H9 (cell line): Measurements from ENCODE around the gene TECTA. TPM values are rescaled to one million over a fixed set of nuclear protein-coding genes. Genes with fewer than 3 reads are reported as not detected.

Source experiments
- DNase-seq: peaks from one replicate; pipeline ENCODE4 v3.0.0-alpha.2; 2017
- H2AFZ ChIP-seq: one replicate; pipeline ENCODE4 v1.6.1; 2013; ENCODE audit warnings: mild to moderate bottlenecking, low read length, control low read depth, moderate library complexity
- H2AK5ac ChIP-seq: 2 replicates; pipeline ENCODE4 v1.6.1; 2013; ENCODE audit warnings: low read length, control low read depth, mixed read lengths; ENCODE audit not compliant: insufficient read length
- H2BK120ac ChIP-seq: one replicate; pipeline ENCODE4 v1.6.1; 2013; ENCODE audit warnings: low read depth, mild to moderate bottlenecking, low read length, control low read depth, inconsistent platforms; ENCODE audit not compliant: poor library complexity, severe bottlenecking
- H2BK12ac ChIP-seq: 2 replicates; pipeline ENCODE4 v1.6.1; 2013; ENCODE audit warnings: low read length, control low read depth, mixed read lengths, low read depth; ENCODE audit not compliant: insufficient read length
- H2BK15ac ChIP-seq: 2 replicates; pipeline ENCODE4 v1.6.1; 2013; ENCODE audit warnings: low read depth, low read length, control low read depth
- H2BK20ac ChIP-seq: one replicate; pipeline ENCODE4 v1.6.1; 2013; ENCODE audit warnings: low read depth, mild to moderate bottlenecking, low read length, control low read depth, inconsistent platforms; ENCODE audit not compliant: poor library complexity, severe bottlenecking
- H2BK5ac ChIP-seq: 2 replicates; pipeline ENCODE4 v1.6.1; 2013; ENCODE audit warnings: low read length, control low read depth, mixed read lengths; ENCODE audit not compliant: insufficient read length
- H3K14ac ChIP-seq: 2 replicates; pipeline ENCODE4 v1.6.1; 2013; ENCODE audit warnings: low read length, control low read depth; ENCODE audit not compliant: insufficient read depth
- H3K18ac ChIP-seq: 2 replicates; pipeline ENCODE4 v1.6.1; 2013; ENCODE audit warnings: low read depth, mild to moderate bottlenecking, mixed read lengths, low read length, control low read depth; ENCODE audit not compliant: insufficient read length
- H3K23ac ChIP-seq: 2 replicates; pipeline ENCODE4 v1.6.1; 2013; ENCODE audit warnings: low read length, control low read depth, mixed read lengths, low read depth; ENCODE audit not compliant: insufficient read length
- H3K23me2 ChIP-seq: 2 replicates; pipeline ENCODE4 v1.6.1; 2013; ENCODE audit warnings: low read depth, mild to moderate bottlenecking, mixed read lengths, low read length, control low read depth; ENCODE audit not compliant: insufficient read length, poor library complexity, severe bottlenecking
- H3K27ac ChIP-seq: 2 replicates; pipeline ENCODE4 v1.5.1; 2013; ENCODE audit warnings: low read length, control low read depth, mixed read lengths, low read depth; ENCODE audit not compliant: insufficient read length
- H3K27me3 ChIP-seq: 2 replicates; pipeline ENCODE4 v1.6.1; 2013; ENCODE audit warnings: low read length, control low read depth, inconsistent platforms; ENCODE audit not compliant: insufficient read depth
- H3K4ac ChIP-seq: 2 replicates; pipeline ENCODE4 v1.6.1; 2013; ENCODE audit warnings: low read depth, mild to moderate bottlenecking, control low read depth, inconsistent platforms, low read length, moderate library complexity
- H3K4me1 ChIP-seq: 2 replicates; pipeline ENCODE4 v1.6.1; 2013; ENCODE audit warnings: low read length, control low read depth, inconsistent platforms; ENCODE audit not compliant: insufficient read depth
- H3K4me2 ChIP-seq: 2 replicates; pipeline ENCODE4 v1.6.1; 2013; ENCODE audit warnings: low read length, control low read depth, mixed read lengths; ENCODE audit not compliant: insufficient read length, insufficient read depth
- H3K56ac ChIP-seq: 2 replicates; pipeline ENCODE4 v1.6.1; 2013; ENCODE audit warnings: low read depth, mild to moderate bottlenecking, mixed read lengths, low read length, control low read depth; ENCODE audit not compliant: insufficient read length
- H3K79me1 ChIP-seq: 2 replicates; pipeline ENCODE4 v1.6.1; 2013; ENCODE audit warnings: low read depth, mild to moderate bottlenecking, moderate library complexity, low read length, control low read depth, inconsistent platforms; ENCODE audit not compliant: insufficient read depth, poor library complexity, severe bottlenecking
- H3K79me2 ChIP-seq: 2 replicates; pipeline ENCODE4 v1.6.1; 2013; ENCODE audit warnings: low read length, control low read depth, inconsistent platforms; ENCODE audit not compliant: insufficient read depth
- H3K9ac ChIP-seq: 2 replicates; pipeline ENCODE4 v1.6.1; 2013; ENCODE audit warnings: low read length, control low read depth, mixed read lengths; ENCODE audit not compliant: insufficient read length; ENCODE audit errors: extremely low read depth
- H3K9me3 ChIP-seq: one replicate; pipeline ENCODE4 v1.6.1; 2013; ENCODE audit warnings: low read depth, low read length, inconsistent platforms; ENCODE audit not compliant: control insufficient read depth
- H3T11ph ChIP-seq: one replicate; pipeline ENCODE4 v1.6.1; 2013; ENCODE audit warnings: mild to moderate bottlenecking, low read length, control low read depth, inconsistent platforms
- H4K20me1 ChIP-seq: one replicate; pipeline ENCODE4 v1.6.1; 2013; ENCODE audit not compliant: control insufficient read depth, insufficient read length, insufficient read depth
- H4K5ac ChIP-seq: 2 replicates; pipeline ENCODE4 v1.6.1; 2013; ENCODE audit warnings: low read depth, mild to moderate bottlenecking, mixed read lengths, low read length, control low read depth; ENCODE audit not compliant: insufficient read length
- H4K8ac ChIP-seq: replicated peaks from 2 replicates; pipeline ENCODE4 v1.6.1; 2013; ENCODE audit warnings: low read length, control low read depth, mixed read lengths, low read depth; ENCODE audit not compliant: insufficient read length
- H4K91ac ChIP-seq: 2 replicates; pipeline ENCODE4 v1.6.1; 2013; ENCODE audit warnings: low read depth, mild to moderate bottlenecking, moderate library complexity, mixed read lengths, low read length, control low read depth; ENCODE audit not compliant: insufficient read length
- H3K27ac Mint-ChIP-seq, 3 experiments: 2 replicates in 2 of 3; 3 replicates in 1 of 3; pipeline ENCODE4 v1.8.0; 2020 to 2021; ENCODE audit warnings: mixed read lengths in 3 of 3, mild to moderate bottlenecking in 1 of 3, moderate library complexity in 1 of 3
- H3K27me3 Mint-ChIP-seq: 2 replicates; pipeline ENCODE4 v1.8.0; 2021; ENCODE audit warnings: low read depth, mild to moderate bottlenecking, moderate library complexity, mixed read lengths
- H3K36me3 Mint-ChIP-seq, 3 experiments: 2 replicates in 2 of 3; 3 replicates in 1 of 3; pipeline ENCODE4 v1.8.0; 2020 to 2021; ENCODE audit warnings: low read depth in 3 of 3, mixed read lengths in 3 of 3; ENCODE audit not compliant: insufficient read depth in 1 of 3
- H3K4me1 Mint-ChIP-seq, 2 experiments: 2 replicates each; pipeline ENCODE4 v1.8.0; 2020; ENCODE audit warnings: mixed read lengths in 2 of 2
- H3K4me3 Mint-ChIP-seq, 2 experiments: 2 replicates in 1 of 2; 3 replicates in 1 of 2; pipeline ENCODE4 v1.8.0; 2020 to 2021; ENCODE audit warnings: mild to moderate bottlenecking in 2 of 2, mixed read lengths in 2 of 2, moderate library complexity in 1 of 2
- H3K9me3 Mint-ChIP-seq, 2 experiments: 2 replicates in 1 of 2; 3 replicates in 1 of 2; pipeline ENCODE4 v1.8.0; 2020; ENCODE audit warnings: mild to moderate bottlenecking in 2 of 2, mixed read lengths in 2 of 2, moderate library complexity in 1 of 2
- CTCF ChIP-seq: fragments of 200-600 bp; sonication (generic); conservative IDR thresholded peaks from 3 replicates; pipeline ENCODE4 v1.8.0; 2021; ENCODE audit warnings: antibody characterized with exemption, mild to moderate bottlenecking
- WGBS: extraction: QIAGEN DNeasy Blood & Tissue Kit; methylation state at CpG from one replicate; pipeline ENCODE4 v1.1.7; 2013; ENCODE audit warnings: missing lambda C conversion rate, low lambda C conversion rate, mixed read lengths; ENCODE audit not compliant: insufficient read length; ENCODE audit errors: extremely low coverage; 5-methylcytosine and 5-hydroxymethylcytosine counted together
- total RNA-seq: library from RNA; stranded (reverse); gene quantifications from 2 replicates; pipeline ENCODE4 v1.2.1, GENCODE V29; 2021

TECTA gene
- total RNA-seq, 1 experiment from 2014 or later: 0.66 TPM

- Mint-ChIP-seq H3K27me3 (no peaks in the 10 kb centered on the region), H3K36me3 (peaks cover 0 to 50% (median 16%) of the 10 kb centered on the region in 3 experiments; a peak in 5 of 7 replicates), H3K9me3 (no peaks in the 10 kb centered on the region), H3K4me3 (no peak overlapping the region), H3K4me1 (no peaks in the 10 kb centered on the region), H3K27ac (no peak overlapping the region; a peak in 1 of 7 replicates)
- Histone ChIP-seq H3T11ph (no peak overlapping the region), H2BK12ac (no peak overlapping the region), H3K4ac (no peak overlapping the region), H3K14ac (no peak overlapping the region), H2BK20ac (no peak overlapping the region), H3K9ac (no peak overlapping the region), H3K79me1 (no peaks in the 10 kb centered on the region), H3K4me2 (no peak overlapping the region), H3K23ac (no peak overlapping the region), H3K27ac (no peak overlapping the region), H2AFZ (no peak overlapping the region), H3K23me2 (no peaks in the 10 kb centered on the region), H3K27me3 (no peaks in the 10 kb centered on the region), H3K4me1 (no peaks in the 10 kb centered on the region), H3K9me3 (no peaks in the 10 kb centered on the region), H2BK15ac (no peak overlapping the region), H3K18ac (no peak overlapping the region), H4K20me1 (no peaks in the 10 kb centered on the region), H4K5ac (no peak overlapping the region), H3K56ac (no peak overlapping the region), H2AK5ac (no peak overlapping the region), H4K91ac (no peak overlapping the region), H3K79me2 (no peaks in the 10 kb centered on the region), H2BK120ac (no peak overlapping the region), H4K8ac (no peak overlapping the region), H2BK5ac (no peak overlapping the region)
- no peak for TF ChIP-seq CTCF
- DNase-seq: no peak
- no CpG with 5 or more reads among the region's 4 CpGs for WGBS
Observed at GRCh38 chr11:121053244-121053643, 47.8 kb upstream of the TECTA start.
